ENCODE data around the gene SAMD4A. TPM values are rescaled to one million over a fixed set of nuclear protein-coding genes. Genes with fewer than 3 reads are reported as not detected.

SAMD4A gene
- total RNA-seq, 1 donor from 2014 or later, result 4.7 TPM

- DNase-seq (ENCODE audit: low read depth, low spot score), result no peak
- Mint-ChIP-seq H3K27me3 (ENCODE audit: low read depth) (peaks cover 6% of the 10 kb centered on the region), H3K27ac (ENCODE audit: unreplicated experiment) (no peak overlapping the region), H3K4me3 (no peak overlapping the region), H3K4me1 (no peaks in the 10 kb centered on the region), H3K36me3 (ENCODE audit: low read depth) (peaks cover 8% of the 10 kb centered on the region), H3K9me3 (peaks cover 21% of the 10 kb centered on the region)
- no peak for TF ChIP-seq CTCF (conservative IDR thresholded peaks at IDR 0.05)
Measured at GRCh38 chr14:54828037-54828436, 261.1 kb downstream of the SAMD4A start.

GRCh38 chr14:54829486-54830224 lies 262.7 kb downstream of the SAMD4A start:
- H3K4me3 Mint-ChIP-seq, result no peak overlapping the region
- peaks cover 8% of the 10 kb centered on the region for H3K36me3 Mint-ChIP-seq (ENCODE audit: low read depth)
- H3K4me1 Mint-ChIP-seq, result no peaks in the 10 kb centered on the region
- peaks cover 18% of the 10 kb centered on the region for H3K9me3 Mint-ChIP-seq
- peaks cover 6% of the 10 kb centered on the region for H3K27me3 Mint-ChIP-seq (ENCODE audit: low read depth)
- H3K27ac Mint-ChIP-seq (ENCODE audit: unreplicated experiment), result no peak overlapping the region
- DNase-seq (ENCODE audit: low read depth, low spot score), result no peak
- no peak for TF ChIP-seq CTCF (conservative IDR thresholded peaks at IDR 0.05)

- peaks cover 6% of the 10 kb centered on the region for H3K27me3 Mint-ChIP-seq (ENCODE audit: low read depth)
- H3K9me3 Mint-ChIP-seq, result peaks cover 12% of the 10 kb centered on the region
- DNase-seq (ENCODE audit: low read depth, low spot score), result no peak
- peaks cover 5% of the 10 kb centered on the region for H3K36me3 Mint-ChIP-seq (ENCODE audit: low read depth)
- no peaks in the 10 kb centered on the region for H3K4me1 Mint-ChIP-seq
- no peak for TF ChIP-seq CTCF (conservative IDR thresholded peaks at IDR 0.05)
- H3K4me3 Mint-ChIP-seq, result no peak overlapping the region
- H3K27ac Mint-ChIP-seq (ENCODE audit: unreplicated experiment), result no peak overlapping the region
Measured at GRCh38 chr14:54830650-54831049, 263.7 kb downstream of the SAMD4A start.

GRCh38 chr14:54834081-54834480 lies 267.2 kb downstream of the SAMD4A start:
- H3K4me3 Mint-ChIP-seq, result no peak overlapping the region
- DNase-seq (ENCODE audit: low read depth, low spot score), result no peak
- no peak for TF ChIP-seq CTCF (conservative IDR thresholded peaks at IDR 0.05)
- H3K27ac Mint-ChIP-seq (ENCODE audit: unreplicated experiment), result no peak overlapping the region
- H3K36me3 Mint-ChIP-seq (ENCODE audit: low read depth), result no peaks in the 10 kb centered on the region
- H3K27me3 Mint-ChIP-seq (ENCODE audit: low read depth), result peaks cover 6% of the 10 kb centered on the region
- H3K4me1 Mint-ChIP-seq, result no peaks in the 10 kb centered on the region
- H3K9me3 Mint-ChIP-seq, result peaks cover 5% of the 10 kb centered on the region

GRCh38 chr14:54834727-54835126 lies 267.8 kb downstream of the SAMD4A start:
- no peaks in the 10 kb centered on the region for H3K4me1 Mint-ChIP-seq
- no peak overlapping the region for H3K4me3 Mint-ChIP-seq
- H3K36me3 Mint-ChIP-seq (ENCODE audit: low read depth), result no peaks in the 10 kb centered on the region
- no peak overlapping the region for H3K27ac Mint-ChIP-seq (ENCODE audit: unreplicated experiment)
- H3K9me3 Mint-ChIP-seq, result peaks cover 5% of the 10 kb centered on the region
- TF ChIP-seq CTCF (conservative IDR thresholded peaks at IDR 0.05), result no peak
- DNase-seq (ENCODE audit: low read depth, low spot score), result no peak
- peaks cover 6% of the 10 kb centered on the region for H3K27me3 Mint-ChIP-seq (ENCODE audit: low read depth)
